ENCODE measurements around the gene SCYGR1.
"Not testable (repeated sequence)": the region's sequence is repeated elsewhere in the genome, so short reads cannot be mapped to it uniquely, and the experiment has no call there.

SCYGR1 gene

DNA sequence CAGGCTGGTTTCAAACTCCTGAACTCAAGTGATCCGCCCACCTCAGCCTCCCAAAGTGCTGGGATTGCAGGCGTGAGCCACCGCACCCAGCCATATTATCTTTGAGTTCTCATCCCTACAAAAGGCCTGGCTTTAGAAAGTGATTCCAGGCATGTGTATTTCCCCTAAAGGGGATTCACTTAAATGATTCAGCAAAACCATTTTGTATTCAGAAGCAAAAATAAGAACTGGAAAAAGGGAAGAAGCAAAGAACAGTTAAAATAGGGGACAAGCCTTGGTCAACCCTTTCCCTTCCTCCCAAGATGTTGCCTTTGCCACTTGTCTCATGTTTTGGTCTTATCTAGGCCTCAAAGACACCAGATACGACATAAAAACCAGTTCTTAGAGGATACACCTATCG, 19.2 kb downstream of the SCYGR1 start:
- no peak for DNase-seq

DNA sequence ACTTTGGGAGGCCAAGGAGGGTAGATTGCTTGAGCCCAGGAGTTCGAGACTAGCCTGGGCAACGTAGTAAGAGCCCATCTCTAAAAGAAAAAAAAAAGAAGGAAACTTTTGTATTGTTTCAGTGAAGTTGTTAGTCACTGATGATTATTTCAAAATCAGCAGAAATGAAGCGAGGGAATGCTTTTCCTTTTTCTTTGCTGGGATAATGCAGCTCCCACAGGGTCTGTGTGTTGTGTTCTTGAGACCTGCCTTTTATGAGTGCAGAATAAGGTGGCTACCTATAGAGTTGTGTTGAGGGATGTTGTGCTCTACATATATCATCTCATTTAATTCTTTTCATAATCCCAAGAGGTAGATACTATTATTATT, 20.3 kb downstream of the SCYGR1 start:
- no peak for DNase-seq

DNA sequence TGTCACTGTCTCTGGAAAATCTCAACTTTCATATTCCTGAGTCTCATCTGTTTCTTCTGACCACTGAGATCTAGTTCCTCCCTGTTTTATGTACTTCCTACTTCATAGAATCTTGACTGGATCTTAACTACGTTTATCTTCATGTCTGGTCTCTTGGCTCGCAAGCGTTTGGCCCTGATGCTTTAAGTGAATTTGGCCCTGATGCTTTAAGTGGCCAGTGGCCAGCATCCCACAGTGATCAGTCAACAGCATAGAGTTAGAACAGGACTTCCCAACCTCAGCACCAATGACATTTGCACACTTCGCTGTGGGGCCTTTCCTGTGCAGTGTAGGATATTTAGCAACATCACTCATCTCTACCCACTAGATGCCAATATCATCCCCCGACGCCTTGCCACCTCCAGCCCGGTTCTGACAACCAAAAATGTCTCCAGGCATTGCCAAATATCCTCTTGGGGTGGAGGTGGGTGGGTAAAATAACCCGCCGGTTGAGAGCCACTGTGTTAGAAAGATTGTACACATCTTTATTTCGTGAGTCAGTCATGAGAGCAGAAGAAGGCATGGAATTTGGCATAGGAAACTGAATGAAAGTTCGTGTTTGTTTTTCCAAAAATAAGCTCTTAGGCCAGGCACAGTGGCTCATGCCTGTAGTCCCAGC, 20.9 kb downstream of the SCYGR1 start:
- DNase-seq, result no peak

DNA sequence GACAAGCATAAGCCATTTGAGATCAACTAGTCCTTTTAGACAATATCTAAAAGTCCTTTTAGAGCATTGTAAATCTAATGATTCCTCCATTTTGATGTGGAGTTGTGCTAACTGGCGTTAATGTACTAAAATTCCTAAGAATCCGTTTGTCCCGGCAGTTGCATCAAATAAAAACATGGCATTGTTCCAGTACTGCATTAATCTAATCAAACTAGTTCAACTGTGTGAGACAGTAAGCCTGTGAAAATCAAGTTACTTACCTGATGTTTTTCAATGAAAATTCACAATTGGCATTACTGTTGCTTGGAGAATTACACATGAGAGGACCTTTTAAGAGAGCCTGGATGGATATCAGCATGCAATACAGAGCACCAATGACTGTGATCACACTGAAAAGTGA, 21.9 kb downstream of the SCYGR1 start:
- no peak for DNase-seq

DNA sequence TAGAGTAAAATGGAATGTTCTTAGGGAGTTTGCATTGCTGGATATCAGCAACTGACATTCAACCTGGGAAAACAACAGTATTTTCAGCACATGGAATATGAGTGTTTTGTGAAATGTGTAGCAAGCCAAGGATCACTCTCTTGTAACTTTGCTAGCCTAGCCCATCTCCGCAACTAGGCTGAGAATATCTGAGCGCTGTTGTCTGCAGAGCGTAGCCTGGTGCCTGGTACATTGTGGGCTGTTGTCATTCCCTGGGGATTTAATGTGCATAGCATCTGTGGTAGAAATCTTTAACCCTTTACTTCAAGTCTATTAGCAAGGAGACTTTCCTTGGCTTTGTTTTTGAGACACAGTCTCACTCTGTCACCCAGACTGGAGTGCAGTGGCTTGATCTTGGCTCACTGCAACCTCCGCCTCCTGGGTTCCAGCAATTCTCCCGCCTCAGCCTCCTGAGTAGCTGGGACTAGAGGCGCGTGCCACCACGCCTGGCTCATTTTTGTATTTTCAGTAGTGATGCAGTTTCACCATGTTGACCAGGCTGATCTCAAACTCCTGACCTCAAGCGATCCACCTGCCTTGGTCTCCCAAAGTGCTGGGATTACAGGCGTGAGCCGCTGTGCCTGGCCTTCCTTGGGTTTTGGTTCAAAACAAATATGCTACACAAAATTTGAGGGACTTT, 23.0 kb downstream of the SCYGR1 start:
- not testable (repeated sequence) for DNase-seq

DNA sequence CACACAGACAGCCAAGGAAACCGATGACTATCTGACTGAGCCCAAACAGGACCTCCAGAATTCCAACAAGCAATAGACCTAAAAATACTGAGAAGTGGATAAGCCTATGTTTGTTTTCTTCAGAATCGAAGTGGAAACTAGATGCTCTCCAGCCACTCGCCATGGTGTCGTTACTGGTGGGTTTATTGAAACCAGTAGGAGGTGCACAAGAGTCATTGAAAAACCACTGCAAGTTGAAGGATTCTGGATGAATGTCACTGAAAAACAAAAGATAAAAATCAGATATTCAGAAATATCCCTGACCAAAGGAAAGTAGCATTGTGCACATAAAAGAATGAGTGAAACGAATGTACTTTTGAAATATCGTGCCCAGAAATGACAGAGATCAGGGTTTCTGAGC, 24.0 kb downstream of the SCYGR1 start:
- DNase-seq, result peak in 1 of 2 donors; percentile 14

DNA sequence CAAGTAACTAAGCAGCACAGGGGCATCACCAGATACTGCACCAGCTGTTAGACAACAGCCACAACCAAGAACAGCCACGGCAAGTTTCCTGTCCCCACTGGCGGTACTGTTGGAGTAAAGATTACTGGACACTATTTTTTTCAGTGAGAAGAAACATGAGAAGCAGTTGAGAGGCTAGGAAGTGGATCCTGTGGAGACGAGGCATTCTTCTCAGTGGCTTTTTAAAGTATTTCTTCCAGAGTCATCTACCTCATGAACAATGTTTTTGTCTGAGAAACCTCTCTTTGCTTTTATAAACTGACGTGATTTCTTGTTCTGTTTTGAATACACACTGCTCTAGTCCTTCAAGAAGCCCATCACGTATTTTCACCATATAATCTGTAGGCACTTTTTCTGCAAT, 27.4 kb downstream of the SCYGR1 start:
- no peak for DNase-seq

DNA sequence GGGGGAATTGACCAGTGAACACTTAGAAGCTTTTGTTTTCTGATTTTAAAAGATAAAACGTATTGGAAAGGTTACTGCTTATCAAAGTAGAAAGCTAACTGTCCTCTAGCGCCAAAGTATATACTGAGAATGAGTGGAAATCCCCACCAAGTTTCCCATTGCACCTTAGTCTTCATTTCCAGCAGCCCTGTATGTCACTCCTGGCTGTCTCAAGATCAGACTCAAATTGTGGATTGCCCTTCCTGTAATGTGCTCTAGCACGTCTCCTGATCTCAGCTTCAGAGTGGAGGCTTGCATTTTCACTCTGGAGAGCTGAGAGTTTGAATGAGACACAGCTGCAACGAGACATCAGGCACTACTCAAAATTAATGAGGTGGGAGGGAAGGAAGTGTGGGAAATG, 36.1 kb downstream of the SCYGR1 start:
- DNase-seq, result no peak

DNA sequence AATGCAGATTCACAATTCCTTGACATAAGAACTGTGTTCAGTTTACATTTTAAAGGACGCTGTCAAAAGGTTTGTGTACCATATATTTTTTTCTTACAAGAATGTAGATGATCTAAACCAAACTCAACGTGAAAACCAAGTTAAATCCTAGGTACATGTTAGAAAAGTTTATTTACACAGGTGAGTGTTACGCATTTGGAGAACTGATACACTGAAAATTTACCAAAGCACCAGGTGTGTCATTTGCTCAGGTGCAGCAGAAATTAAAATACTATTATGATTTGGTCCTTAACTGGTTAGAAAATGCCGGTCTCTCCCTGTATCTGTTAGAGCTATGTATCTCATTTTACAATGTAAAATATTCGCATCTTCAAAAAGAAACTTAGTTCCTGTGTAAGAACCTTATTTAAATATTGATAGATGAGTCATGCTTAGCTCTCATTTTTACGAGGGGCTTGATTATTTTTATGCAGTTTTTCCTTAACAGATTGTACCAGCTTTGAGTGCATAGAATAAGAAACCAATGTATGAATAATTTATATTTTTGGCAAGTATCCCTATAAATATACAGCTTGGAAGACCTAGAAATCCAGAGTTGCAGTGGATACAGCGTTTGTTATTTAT, 37.6 kb downstream of the SCYGR1 start:
- DNase-seq, result no peak

DNA sequence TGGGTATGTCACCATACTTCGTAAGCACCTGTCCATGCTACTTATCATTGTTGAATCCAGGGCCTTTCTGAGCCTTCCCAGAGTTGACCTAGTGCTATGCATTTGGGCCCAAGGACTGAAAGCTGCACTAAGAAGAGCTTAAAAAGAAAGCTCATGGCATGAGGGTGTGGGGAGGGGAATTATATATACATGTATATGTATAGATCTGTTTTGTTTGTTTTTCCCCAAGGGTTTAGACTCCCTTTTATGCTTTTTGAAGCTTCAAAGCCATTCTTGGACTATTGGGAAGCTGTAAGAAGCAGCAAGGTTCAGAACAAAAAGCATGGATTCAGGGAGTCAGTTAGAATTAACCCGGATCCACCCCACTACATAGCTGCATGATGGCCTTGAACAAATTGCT, 39.4 kb downstream of the SCYGR1 start:
- DNase-seq, result no peak

DNA sequence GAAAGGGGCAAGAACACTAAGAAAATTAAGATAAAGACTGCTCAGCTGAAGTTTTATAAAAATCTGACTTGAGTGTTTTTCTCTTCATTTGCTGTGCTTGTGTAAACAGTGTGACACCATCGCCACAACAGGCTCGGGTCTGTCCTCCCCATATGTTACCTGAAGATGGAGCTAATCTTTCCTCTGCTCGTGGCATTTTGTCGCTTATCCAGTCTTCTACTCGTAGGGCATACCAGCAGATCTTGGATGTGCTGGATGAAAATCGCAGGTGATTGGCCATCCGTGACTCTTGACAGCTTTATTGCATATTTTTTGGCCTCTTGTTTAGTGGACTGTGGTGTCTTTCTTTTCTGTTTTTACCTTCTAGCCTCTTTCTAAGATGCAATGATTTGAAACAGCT, 40.6 kb downstream of the SCYGR1 start:
- no peak for DNase-seq

DNA sequence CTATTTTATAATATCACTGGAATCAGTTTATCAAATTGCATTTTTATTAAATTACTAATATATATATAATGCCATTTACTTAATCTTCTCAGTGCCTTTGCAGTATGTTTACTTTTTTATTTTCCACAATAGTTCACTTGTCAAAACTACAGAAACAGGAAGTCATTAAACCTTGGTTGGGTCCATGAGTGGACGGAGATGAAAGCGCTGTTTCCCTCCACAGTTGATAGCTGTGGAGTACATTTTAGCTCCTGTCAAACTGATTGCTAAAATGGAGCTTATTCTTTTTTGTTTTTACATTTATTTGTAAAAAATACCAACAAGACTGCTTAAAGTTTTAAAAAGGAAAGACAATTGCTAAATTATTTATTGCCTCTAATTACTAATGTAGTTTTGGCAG, 43.5 kb downstream of the SCYGR1 start:
- DNase-seq, result no peak

DNA sequence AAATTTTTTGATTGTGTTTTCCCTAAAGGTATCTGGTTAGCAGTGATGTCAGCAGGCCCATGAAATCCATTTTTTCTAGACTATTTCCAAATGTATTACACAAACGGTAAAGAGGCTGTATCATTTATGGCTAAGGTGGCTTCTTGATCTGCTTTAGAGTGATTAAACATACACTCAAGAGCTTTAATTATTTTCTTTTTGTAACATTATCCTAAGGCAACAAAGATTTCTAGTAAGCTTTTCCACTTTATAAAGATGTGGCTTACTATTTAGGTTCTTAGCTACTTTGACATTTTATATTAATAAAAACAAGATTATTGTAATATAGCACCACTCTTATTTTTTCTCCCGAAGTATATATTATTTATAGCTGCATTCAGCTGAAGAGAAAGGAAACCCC, 46.2 kb downstream of the SCYGR1 start:
- no peak for DNase-seq

DNA sequence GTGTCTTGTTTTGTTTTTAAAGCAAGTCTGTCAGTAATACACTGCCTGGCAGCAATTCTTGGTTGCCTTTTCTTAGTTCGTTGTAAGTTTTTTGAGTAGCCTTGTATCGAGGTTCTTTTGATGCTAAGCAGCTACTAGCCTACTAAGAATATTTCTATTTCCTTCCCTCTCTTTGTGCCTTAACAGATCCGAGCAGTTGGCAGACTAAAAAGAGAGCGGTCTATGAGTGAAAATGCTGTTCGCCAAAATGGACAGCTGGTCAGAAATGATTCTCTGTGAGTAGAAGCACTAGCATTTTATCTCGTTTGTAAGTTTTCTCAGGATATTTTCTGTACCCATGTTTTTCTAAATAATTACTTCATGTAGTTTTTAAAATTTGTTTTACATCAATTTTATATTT, 47.6 kb downstream of the SCYGR1 start:
- DNase-seq, result no peak

DNA sequence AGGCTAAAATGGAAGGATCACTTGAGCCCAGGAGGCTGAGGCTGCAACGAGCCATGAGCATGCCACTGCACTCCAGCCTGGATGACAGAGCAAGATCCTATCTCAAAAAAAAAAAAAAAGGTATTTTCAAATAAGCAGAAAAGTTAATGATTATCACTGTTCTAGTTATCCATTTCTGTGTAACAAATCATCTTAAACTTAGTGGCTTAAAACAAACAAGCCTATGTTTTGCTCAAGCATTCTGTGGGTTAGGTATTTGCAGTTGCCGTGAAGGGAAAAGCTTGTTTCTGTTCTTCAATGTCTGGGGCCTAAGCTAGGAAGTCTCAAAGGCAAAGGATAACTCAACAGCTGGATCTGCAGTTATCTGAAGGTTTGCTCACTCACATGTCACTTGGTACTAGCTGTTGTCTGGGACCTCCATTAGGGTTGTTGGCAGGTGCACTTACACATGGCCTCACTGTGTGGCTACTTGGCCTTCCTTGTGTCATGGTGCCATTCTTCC, 48.6 kb downstream of the SCYGR1 start:
- no peak for DNase-seq

All from CD4-positive, alpha-beta T cell treated with Interleukin-4 for 1 hour (primary cell).